Mucosa of rectum (tissue), 2 donors: ENCODE data around the gene POU2F1.

Experiments
- H3K27ac ChIP-seq, 2 donors: one replicate each; pipeline ENCODE4 v1.7.0; 2013; ENCODE audit warnings: inconsistent platforms in 2 of 2, low read depth in 2 of 2, low read length in 2 of 2
- H3K27me3 ChIP-seq, 2 donors: one replicate each; pipeline ENCODE4 v1.7.0; 2013; ENCODE audit warnings: low read length in 2 of 2; ENCODE audit not compliant: control insufficient read depth in 2 of 2, insufficient read depth in 2 of 2
- H3K36me3 ChIP-seq, 2 donors: one replicate each; pipeline ENCODE4 v1.7.0; 2013; ENCODE audit warnings: low read length in 2 of 2; ENCODE audit not compliant: control insufficient read depth in 2 of 2, insufficient read depth in 2 of 2
- H3K4me1 ChIP-seq, 2 donors: one replicate each; pipeline ENCODE4 v1.7.0; 2013; ENCODE audit warnings: low read length in 2 of 2, mild to moderate bottlenecking in 1 of 2; ENCODE audit not compliant: control insufficient read depth in 2 of 2, insufficient read depth in 2 of 2
- H3K4me3 ChIP-seq, 2 donors: one replicate each; pipeline ENCODE4 v1.7.0; 2013; ENCODE audit warnings: low read length in 2 of 2
- H3K9ac ChIP-seq, 2 donors: one replicate each; pipeline ENCODE4 v1.7.0; 2013; ENCODE audit warnings: low read length in 2 of 2, low read depth in 1 of 2, mild to moderate bottlenecking in 1 of 2
- H3K9me3 ChIP-seq, 2 donors: one replicate each; pipeline ENCODE4 v1.7.0; 2013; ENCODE audit warnings: low read length in 2 of 2; ENCODE audit not compliant: control insufficient read depth in 2 of 2
- donor health status: healthy.
- donor health status: Normal muscosa, but diverticular disease.

POU2F1 gene

GRCh38 chr1:167476061-167476460, 255.4 kb downstream of the POU2F1 start:
- no peak overlapping the region for H3K27ac ChIP-seq
- H3K36me3 ChIP-seq, result no peaks in the 10 kb centered on the region
- no peak overlapping the region for H3K4me3 ChIP-seq
- no peak overlapping the region for H3K9ac ChIP-seq
- H3K9me3 ChIP-seq, result no peaks in the 10 kb centered on the region
- no peaks in the 10 kb centered on the region for H3K27me3 ChIP-seq
- no peaks in the 10 kb centered on the region for H3K4me1 ChIP-seq
